Mesothelial cell of epicardium (in vitro differentiated cells): ENCODE results near the gene THOC7. TPM values are rescaled to one million over a fixed set of nuclear protein-coding genes. Genes with fewer than 3 reads are reported as not detected.

ENCODE experiments used
- DNase-seq, 2 experiments: peaks; one replicate each; pipeline ENCODE4 v3.0.0; 2021; ENCODE audit warnings: low spot score in 2 of 2; ENCODE audit not compliant: unreplicated experiment in 2 of 2
- H3K27ac Mint-ChIP-seq: 2 replicates; pipeline ENCODE4 v1.8.0; 2021; ENCODE audit warnings: mixed read lengths
- H3K27me3 Mint-ChIP-seq: 2 replicates; pipeline ENCODE4 v1.8.0; 2021; ENCODE audit warnings: low read depth, mixed read lengths
- H3K36me3 Mint-ChIP-seq: 2 replicates; pipeline ENCODE4 v1.8.0; 2021; ENCODE audit warnings: mixed read lengths
- H3K4me1 Mint-ChIP-seq: 2 replicates; pipeline ENCODE4 v1.8.0; 2021; ENCODE audit warnings: mixed read lengths
- H3K4me3 Mint-ChIP-seq: 2 replicates; pipeline ENCODE4 v1.8.0; 2021; ENCODE audit warnings: mild to moderate bottlenecking, moderate library complexity, mixed read lengths
- H3K9me3 Mint-ChIP-seq: 2 replicates; pipeline ENCODE4 v1.8.0; 2021; ENCODE audit warnings: mixed read lengths
- CTCF ChIP-seq: fragments of 200-600 bp; sonication (generic); IDR thresholded peaks from one replicate; pipeline ENCODE4 v1.5.0; 2021; ENCODE audit warnings: antibody characterized with exemption; ENCODE audit not compliant: unreplicated experiment
- total RNA-seq: library from RNA; stranded (reverse); gene quantifications from 3 replicates; pipeline ENCODE4 v1.2.1, GENCODE V29; 2021

The THOC7 gene
- total RNA-seq, 1 donor from 2014 or later, result 42.6 TPM

- H3K27ac Mint-ChIP-seq, result no peak overlapping the region
- no peaks in the 10 kb centered on the region for H3K9me3 Mint-ChIP-seq
- no peak for TF ChIP-seq CTCF
- H3K4me1 Mint-ChIP-seq, result no peaks in the 10 kb centered on the region
- H3K27me3 Mint-ChIP-seq, result peaks cover 9% of the 10 kb centered on the region
- H3K4me3 Mint-ChIP-seq, result no peak overlapping the region
- no peaks in the 10 kb centered on the region for H3K36me3 Mint-ChIP-seq
- no peak for DNase-seq
Measured at GRCh38 chr3:63800097-63800496, 63.5 kb downstream of the THOC7 start.

DNA sequence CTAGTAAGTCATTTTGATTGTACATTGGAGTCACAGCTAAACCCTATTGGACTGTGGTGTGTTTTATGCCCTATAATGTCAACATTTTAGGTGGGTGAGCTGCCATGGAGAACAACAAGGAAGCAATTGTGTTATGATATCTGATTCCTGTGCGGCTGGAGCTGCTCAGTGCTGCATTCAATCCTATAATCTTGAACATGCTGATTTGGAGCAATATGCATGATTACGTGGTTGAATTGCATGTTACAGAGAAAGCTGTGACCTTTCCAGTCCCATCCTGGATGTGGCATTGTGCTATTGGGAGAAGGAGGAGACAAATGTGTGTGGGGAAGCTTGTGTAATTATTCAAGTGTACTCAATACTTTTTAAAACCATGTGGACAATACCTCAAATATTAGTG is 64.7 kb downstream of the THOC7 start:
- Mint-ChIP-seq H3K27me3 (peaks cover 8% of the 10 kb centered on the region), H3K9me3 (no peaks in the 10 kb centered on the region), H3K4me3 (no peak overlapping the region), H3K36me3 (no peaks in the 10 kb centered on the region), H3K27ac (no peak overlapping the region), H3K4me1 (no peaks in the 10 kb centered on the region)
- DNase-seq, result no peak
- TF ChIP-seq CTCF, result no peak

DNA sequence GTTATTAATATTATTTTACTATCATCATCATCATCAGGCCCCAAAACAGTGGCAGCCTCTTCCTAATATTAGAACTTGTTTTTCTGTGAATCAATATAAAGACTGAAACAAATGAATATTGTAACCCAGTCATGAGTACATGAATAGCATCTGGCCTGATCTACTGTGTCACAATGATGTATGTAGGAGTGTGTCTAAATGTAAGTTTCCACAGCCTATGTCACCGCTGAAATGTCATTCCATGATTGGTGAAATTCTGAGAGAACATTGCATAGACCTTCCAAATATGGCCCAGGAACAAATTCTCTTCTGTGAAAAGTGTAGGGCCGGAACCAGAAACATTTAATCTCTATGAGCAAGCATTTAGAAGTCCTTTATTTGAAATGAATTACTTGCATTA is 65.1 kb downstream of the THOC7 start:
- no peaks in the 10 kb centered on the region for H3K4me1 Mint-ChIP-seq
- no peaks in the 10 kb centered on the region for H3K36me3 Mint-ChIP-seq
- H3K9me3 Mint-ChIP-seq, result no peaks in the 10 kb centered on the region

GRCh38 chr3:63795438-63795837 is 68.2 kb downstream of the THOC7 start:
- no peaks in the 10 kb centered on the region for H3K36me3 Mint-ChIP-seq
- peaks cover 3% of the 10 kb centered on the region for H3K27me3 Mint-ChIP-seq
- H3K27ac Mint-ChIP-seq, result no peak overlapping the region
- H3K4me1 Mint-ChIP-seq, result no peaks in the 10 kb centered on the region
- no peak for TF ChIP-seq CTCF
- H3K9me3 Mint-ChIP-seq, result no peaks in the 10 kb centered on the region
- no peak for DNase-seq
- no peak overlapping the region for H3K4me3 Mint-ChIP-seq

More for the DNA sequence above, 65.1 kb downstream of the THOC7 start:
- Mint-ChIP-seq H3K27ac (no peak overlapping the region), H3K4me3 (no peak overlapping the region), H3K27me3 (peaks cover 8% of the 10 kb centered on the region)
- no peak for TF ChIP-seq CTCF
- DNase-seq, result no peak

DNA sequence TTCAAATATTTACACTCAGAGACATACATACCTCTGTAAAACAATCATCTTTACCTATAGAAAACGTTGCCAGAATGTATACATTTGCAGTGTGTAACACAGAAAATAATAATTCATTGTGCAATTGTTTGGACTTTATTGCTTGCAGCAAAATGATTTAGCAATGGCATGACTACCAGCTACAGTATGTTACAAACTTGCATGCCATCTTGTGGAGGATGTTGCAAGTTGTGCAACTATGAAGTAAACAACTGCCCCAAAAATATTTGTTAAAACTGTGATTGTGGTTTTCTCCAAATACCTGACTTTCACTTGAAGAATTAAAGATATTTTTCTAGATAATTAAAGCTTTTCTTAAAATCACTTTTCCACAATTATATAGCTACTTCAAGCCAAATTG is 71.6 kb downstream of the THOC7 start:
- Mint-ChIP-seq H3K27ac (no peak overlapping the region), H3K4me1 (no peaks in the 10 kb centered on the region), H3K27me3 (peaks cover 13% of the 10 kb centered on the region), H3K4me3 (no peak overlapping the region), H3K9me3 (no peaks in the 10 kb centered on the region), H3K36me3 (no peaks in the 10 kb centered on the region)
- TF ChIP-seq CTCF, result no peak
- no peak for DNase-seq

Other genes with a start within 250 kb of the THOC7 start
- gene SNTN, start 211.1 kb downstream of the THOC7 start, total RNA-seq, result 0.22 to 0.23 TPM in 2 of 3 replicates, not detected in the other
- gene C3orf49, start 44.5 kb downstream of the THOC7 start, total RNA-seq, result not detected in 3 replicates
- gene ATXN7, start 62 bp upstream of the THOC7 start, total RNA-seq, result 28.2 to 29.4 TPM (median 28.7 TPM) in 3 replicates
- not detected in 3 replicates for gene SCAANT1, start 48.6 kb upstream of the THOC7 start, total RNA-seq
- gene PSMD6, start 159.7 kb upstream of the THOC7 start, total RNA-seq, result 70.1 to 74.9 TPM (median 73.4 TPM) in 3 replicates